Parathyroid adenoma (tissue), 2 donors: ENCODE results near the gene ODAD2.
"Not testable (repeated sequence)": the region's sequence is repeated elsewhere in the genome, so short reads cannot be mapped to it uniquely, and the experiment has no call there.

Source experiments
- H2AFZ ChIP-seq: fragments of 300-600 bp; sonication (generic); one replicate; pipeline ENCODE4 v1.7.0; 2017; ENCODE audit warnings: antibody characterized with exemption, mild to moderate bottlenecking
- H3K27ac ChIP-seq: fragments of 300-600 bp; sonication (generic); one replicate; pipeline ENCODE4 v1.7.0; 2017
- H3K27me3 ChIP-seq: fragments of 300-600 bp; sonication (generic); one replicate; pipeline ENCODE4 v1.7.0; 2017; ENCODE audit warnings: low read length; ENCODE audit not compliant: control insufficient read depth, insufficient read depth
- H3K36me3 ChIP-seq: fragments of 300-600 bp; sonication (generic); one replicate; pipeline ENCODE4 v1.7.0; 2017; ENCODE audit warnings: low read length; ENCODE audit not compliant: control insufficient read depth, insufficient read depth
- H3K4me1 ChIP-seq: fragments of 300-600 bp; sonication (generic); one replicate; pipeline ENCODE4 v1.7.0; 2017; ENCODE audit warnings: control low read depth
- H3K4me2 ChIP-seq: fragments of 300-600 bp; sonication (generic); one replicate; pipeline ENCODE4 v1.7.0; 2017; ENCODE audit warnings: low read length
- H3K4me3 ChIP-seq: fragments of 300-600 bp; sonication (generic); one replicate; pipeline ENCODE4 v1.7.0; 2017; ENCODE audit warnings: low read depth, low read length
- H3K79me2 ChIP-seq: fragments of 300-600 bp; sonication (generic); one replicate; pipeline ENCODE4 v1.7.0; 2017; ENCODE audit warnings: control low read depth
- H3K9ac ChIP-seq: fragments of 300-600 bp; sonication (generic); one replicate; pipeline ENCODE4 v1.7.0; 2017; ENCODE audit warnings: mild to moderate bottlenecking
- H3K9me3 ChIP-seq: fragments of 300-600 bp; sonication (generic); one replicate; pipeline ENCODE4 v1.7.0; 2017; ENCODE audit warnings: low read length; ENCODE audit not compliant: control insufficient read depth
- CTCF ChIP-seq: fragments of 300-600 bp; sonication (generic); IDR thresholded peaks from one replicate; pipeline ENCODE4 v1.7.0; 2017; ENCODE audit warnings: antibody characterized with exemption, mild to moderate bottlenecking
- donor health status: primary hyperparathyroidism.

ODAD2 gene

GRCh38 chr10:27995311-27995710, 3.6 kb downstream of the ODAD2 start:
- Histone ChIP-seq H3K4me3 (no peak overlapping the region), H3K4me1 (no peaks in the 10 kb centered on the region), H3K9ac (no peak overlapping the region), H2AFZ (no peak overlapping the region), H3K27me3 (no peaks in the 10 kb centered on the region), H3K79me2 (no peaks in the 10 kb centered on the region), H3K4me2 (no peak overlapping the region), H3K9me3 (no peaks in the 10 kb centered on the region), H3K27ac (no peak overlapping the region), H3K36me3 (no peaks in the 10 kb centered on the region)
- TF ChIP-seq CTCF, result no peak

DNA sequence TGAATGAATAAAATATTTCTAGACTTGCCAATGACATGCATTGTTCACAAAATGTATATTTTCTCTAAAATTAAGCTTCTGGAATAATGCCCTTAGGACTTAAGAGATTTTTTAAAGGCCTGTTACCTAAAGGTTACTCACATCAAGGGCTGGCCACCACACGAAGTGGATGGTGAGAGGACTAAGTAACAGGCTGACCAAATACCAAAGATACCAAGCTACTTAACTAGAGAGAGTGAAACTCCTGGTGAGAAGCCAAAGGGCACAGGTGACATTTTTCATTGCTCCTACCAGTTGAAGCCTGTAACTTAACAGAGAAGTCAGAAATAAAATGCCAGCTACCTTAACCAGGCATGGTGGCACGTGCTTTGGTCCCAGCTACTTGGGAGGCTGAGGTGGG, 9.5 kb downstream of the ODAD2 start:
- not testable (repeated sequence) for H3K79me2 ChIP-seq, H3K4me1 ChIP-seq, H2AFZ ChIP-seq, H3K27me3 ChIP-seq, H3K4me3 ChIP-seq, H3K36me3 ChIP-seq, H3K27ac ChIP-seq, H3K9ac ChIP-seq, H3K4me2 ChIP-seq, H3K9me3 ChIP-seq

- H3K4me3 ChIP-seq, result no peak overlapping the region
- TF ChIP-seq CTCF, result no peak
- no peak overlapping the region for H3K4me2 ChIP-seq
- no peaks in the 10 kb centered on the region for H3K79me2 ChIP-seq
- no peaks in the 10 kb centered on the region for H3K27me3 ChIP-seq
- H3K9ac ChIP-seq, result no peak overlapping the region
- no peaks in the 10 kb centered on the region for H3K9me3 ChIP-seq
- H3K36me3 ChIP-seq, result no peaks in the 10 kb centered on the region
- H3K27ac ChIP-seq, result no peak overlapping the region
- no peaks in the 10 kb centered on the region for H3K4me1 ChIP-seq
- H2AFZ ChIP-seq, result no peak overlapping the region
Measured at GRCh38 chr10:27986821-27987220, 12.1 kb downstream of the ODAD2 start.

GRCh38 chr10:27982875-27983543, 15.9 kb downstream of the ODAD2 start:
- Histone ChIP-seq H3K4me3 (no peak overlapping the region), H3K4me1 (no peaks in the 10 kb centered on the region), H3K9ac (no peak overlapping the region), H3K27ac (no peak overlapping the region), H3K27me3 (no peaks in the 10 kb centered on the region), H3K9me3 (no peaks in the 10 kb centered on the region), H2AFZ (no peak overlapping the region), H3K4me2 (no peak overlapping the region), H3K36me3 (no peaks in the 10 kb centered on the region), H3K79me2 (no peaks in the 10 kb centered on the region)
- TF ChIP-seq CTCF, result no peak

DNA sequence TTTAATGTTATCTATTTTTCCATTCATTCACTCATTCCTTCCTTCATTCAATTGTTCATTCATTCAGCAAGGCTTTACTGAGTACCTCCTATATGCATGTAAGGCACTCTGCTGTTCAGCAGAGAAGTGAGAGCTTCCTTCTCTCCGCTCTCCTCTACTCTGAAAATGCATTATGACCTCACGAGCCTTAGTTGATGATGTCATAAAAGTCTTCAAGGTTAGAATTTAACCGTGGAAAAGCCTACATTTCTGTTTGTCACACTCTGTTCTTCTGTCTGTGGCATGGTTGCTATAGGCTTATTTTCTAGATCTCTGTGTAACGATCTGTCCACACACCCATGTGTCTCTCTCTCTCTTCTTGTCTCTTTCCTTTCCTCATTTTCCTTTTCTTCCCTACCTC, 17.1 kb downstream of the ODAD2 start:
- Histone ChIP-seq H3K36me3 (no peaks in the 10 kb centered on the region), H3K27ac (no peak overlapping the region), H3K4me3 (no peak overlapping the region), H3K4me2 (no peak overlapping the region), H2AFZ (no peak overlapping the region), H3K4me1 (no peaks in the 10 kb centered on the region), H3K9me3 (no peaks in the 10 kb centered on the region), H3K9ac (no peak overlapping the region), H3K79me2 (no peaks in the 10 kb centered on the region), H3K27me3 (no peaks in the 10 kb centered on the region)
- TF ChIP-seq CTCF, result no peak

DNA sequence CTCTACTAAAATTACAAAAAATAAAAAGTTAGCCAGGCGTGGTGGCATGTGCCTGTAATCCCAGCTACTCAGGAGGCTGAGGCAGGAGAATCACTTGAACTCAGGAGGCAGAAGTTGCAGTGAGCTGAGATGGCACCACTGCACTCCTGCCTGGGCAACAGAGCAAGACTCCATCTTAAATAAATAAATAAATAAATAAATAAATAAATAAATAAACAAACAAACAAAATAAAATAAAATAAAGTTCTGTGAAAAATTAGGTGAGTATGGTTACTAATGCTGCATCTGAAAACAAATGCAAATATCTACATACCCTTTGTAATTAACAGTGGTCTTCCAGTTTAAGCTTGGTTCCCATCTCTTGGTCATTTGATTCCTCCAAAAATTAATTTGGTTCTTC, 28.1 kb downstream of the ODAD2 start:
- H3K4me1 ChIP-seq, H3K27ac ChIP-seq, H3K9ac ChIP-seq, H3K36me3 ChIP-seq, H3K4me2 ChIP-seq, H3K9me3 ChIP-seq, H3K27me3 ChIP-seq, H2AFZ ChIP-seq, H3K79me2 ChIP-seq, H3K4me3 ChIP-seq: not testable (repeated sequence)

DNA sequence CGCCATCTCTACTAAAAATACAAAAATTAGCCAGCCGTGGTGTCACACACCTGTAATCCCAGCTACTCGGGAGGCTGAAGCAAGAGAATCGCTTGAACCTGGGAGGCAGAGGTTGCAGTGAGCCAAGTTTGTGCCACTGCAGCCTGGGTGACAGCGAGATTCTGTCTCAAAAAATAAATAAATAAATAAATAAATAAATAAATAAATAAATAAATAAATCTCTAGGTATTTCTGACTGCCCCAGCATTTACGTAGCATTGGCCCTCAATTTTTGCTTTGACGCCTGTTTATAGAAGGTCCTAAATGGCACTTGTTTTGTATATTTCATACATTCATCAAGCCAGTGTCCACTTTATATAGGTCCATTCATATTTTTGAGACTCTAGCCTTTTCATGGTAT, 28.9 kb downstream of the ODAD2 start:
- not testable (repeated sequence) for H2AFZ ChIP-seq, H3K9ac ChIP-seq, H3K4me2 ChIP-seq, H3K4me3 ChIP-seq, H3K27ac ChIP-seq, H3K27me3 ChIP-seq, H3K36me3 ChIP-seq, H3K79me2 ChIP-seq, H3K4me1 ChIP-seq, H3K9me3 ChIP-seq
